DOHH2 (cell line): ENCODE measurements around the gene NLE1.

Source experiments
- H3F3A ChIP-seq: fragments of 200-600 bp; sonication (generic), shearing (Covaris generic); 2 replicates; pipeline ENCODE4 v1.6.0; 2016; ENCODE audit warnings: antibody characterized with exemption, mild to moderate bottlenecking; ENCODE audit not compliant: control insufficient read depth, insufficient read depth
- H3K27ac ChIP-seq: fragments of 200-600 bp; sonication (generic); 2 replicates; pipeline ENCODE4 v1.5.1; 2014; ENCODE audit warnings: low read depth, mild to moderate bottlenecking, low read length, moderate library complexity
- H3K27me3 ChIP-seq: fragments of 200-600 bp; sonication (generic); 2 replicates; pipeline ENCODE4 v1.6.1; 2014; ENCODE audit warnings: mild to moderate bottlenecking, low read length, mixed read lengths; ENCODE audit not compliant: control insufficient read depth
- H3K36me3 ChIP-seq: fragments of 200-600 bp; sonication (generic); 2 replicates; pipeline ENCODE4 v1.6.1; 2014; ENCODE audit warnings: mild to moderate bottlenecking, low read length, moderate library complexity, mixed read lengths; ENCODE audit not compliant: control insufficient read depth
- H3K4me1 ChIP-seq: fragments of 200-600 bp; sonication (generic); 2 replicates; pipeline ENCODE4 v1.6.1; 2014; ENCODE audit warnings: mild to moderate bottlenecking, low read length, mixed read lengths; ENCODE audit not compliant: control insufficient read depth
- H3K4me2 ChIP-seq: fragments of 200-600 bp; sonication (generic); 2 replicates; pipeline ENCODE4 v1.6.0; 2014; ENCODE audit warnings: mild to moderate bottlenecking, low read length, moderate library complexity
- H3K4me3 ChIP-seq: fragments of 200-600 bp; sonication (generic); 2 replicates; pipeline ENCODE4 v1.5.1; 2014; ENCODE audit warnings: mild to moderate bottlenecking, low read length, mixed read lengths
- H3K79me2 ChIP-seq: fragments of 200-600 bp; sonication (generic); 2 replicates; pipeline ENCODE4 v1.6.1; 2014; ENCODE audit warnings: mild to moderate bottlenecking, low read length, mixed read lengths; ENCODE audit not compliant: control insufficient read depth
- H3K9me2 ChIP-seq: fragments of 200-600 bp; sonication (generic); replicated peaks from 2 replicates; pipeline ENCODE4 v1.6.1; 2014; ENCODE audit warnings: mild to moderate bottlenecking, low read length, mixed read lengths; ENCODE audit not compliant: control insufficient read depth
- H3K9me3 ChIP-seq: fragments of 200-600 bp; sonication (generic); 2 replicates; pipeline ENCODE4 v1.6.1; 2014; ENCODE audit warnings: antibody characterized with exemption, low read length, mixed read lengths; ENCODE audit not compliant: control insufficient read depth, insufficient read depth
- H4K20me1 ChIP-seq: fragments of 200-600 bp; sonication (generic); 2 replicates; pipeline ENCODE4 v1.6.0; 2014; ENCODE audit warnings: low read depth, mild to moderate bottlenecking, antibody characterized with exemption, low read length, moderate library complexity; ENCODE audit not compliant: control insufficient read depth, insufficient read depth
- CTCF ChIP-seq: fragments of 200-600 bp; sonication (generic); IDR thresholded peaks from one replicate; pipeline ENCODE4 v1.5.1; 2014; ENCODE audit warnings: antibody characterized with exemption, mild to moderate bottlenecking, low read depth, low read length; ENCODE audit not compliant: poor library complexity, severe bottlenecking
- EZH2phosphoT487 ChIP-seq: fragments of 200-600 bp; sonication (generic); IDR thresholded peaks from 2 replicates; pipeline ENCODE4 v1.6.1; 2017; ENCODE audit warnings: borderline replicate concordance, mild to moderate bottlenecking, antibody characterized with exemption, low read length, moderate library complexity, mixed read lengths

The NLE1 gene

GRCh38 chr17:35104844-35105450, 37.2 kb downstream of the NLE1 start:
- H3K9me2 ChIP-seq = no peaks in the 10 kb centered on the region
- H3K9me3 ChIP-seq = no peaks in the 10 kb centered on the region
- H3K79me2 ChIP-seq = peaks cover 4% of the 10 kb centered on the region; the same call in 1 of the 2 replicates
- H3K36me3 ChIP-seq = peaks cover 59% of the 10 kb centered on the region
- H3K4me2 ChIP-seq = no peak overlapping the region
- H3F3A ChIP-seq = no peaks in the 10 kb centered on the region
- no peaks in the 10 kb centered on the region for H3K4me1 ChIP-seq
- TF ChIP-seq EZH2phosphoT487 (no peak), CTCF (no peak)
- no peak overlapping the region for H3K27ac ChIP-seq
- H3K27me3 ChIP-seq = no peaks in the 10 kb centered on the region
- H3K4me3 ChIP-seq = no peak overlapping the region
- no peaks in the 10 kb centered on the region for H4K20me1 ChIP-seq

DNA sequence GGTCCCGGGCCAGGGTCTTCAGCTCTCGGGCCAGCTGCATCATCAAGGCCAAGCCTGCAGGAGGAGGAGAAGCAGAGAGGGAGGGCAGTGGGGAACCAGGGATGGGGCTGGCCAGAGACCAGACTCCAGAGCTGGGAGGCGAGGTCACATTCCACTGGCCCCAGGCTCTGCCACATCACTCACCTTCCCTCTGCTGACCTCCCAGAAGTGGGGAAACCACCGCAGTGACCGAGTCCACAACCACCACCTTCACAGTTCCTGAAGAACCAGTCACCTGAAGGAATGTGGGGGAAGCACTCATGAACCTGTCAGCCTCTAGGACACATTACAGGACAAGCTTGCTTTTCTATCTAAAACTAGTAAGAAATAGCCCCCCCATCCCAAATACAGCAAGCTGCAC, 38.8 kb downstream of the NLE1 start:
- H4K20me1 ChIP-seq = no peaks in the 10 kb centered on the region
- TF ChIP-seq EZH2phosphoT487 = no peak
- no peak for TF ChIP-seq CTCF

GRCh38 chr17:35101725-35102124, 40.4 kb downstream of the NLE1 start:
- no peak overlapping the region for H3K4me3 ChIP-seq
- no peaks in the 10 kb centered on the region for H3K79me2 ChIP-seq
- H3K9me2 ChIP-seq = no peaks in the 10 kb centered on the region
- H3K27me3 ChIP-seq = no peaks in the 10 kb centered on the region
- H3K4me1 ChIP-seq = no peaks in the 10 kb centered on the region
- no peak overlapping the region for H3K4me2 ChIP-seq
- peaks cover 69% of the 10 kb centered on the region for H3K36me3 ChIP-seq
- no peaks in the 10 kb centered on the region for H3K9me3 ChIP-seq
- no peaks in the 10 kb centered on the region; the same call in 1 of the 2 replicates for H3F3A ChIP-seq
- TF ChIP-seq EZH2phosphoT487 (no peak), CTCF (no peak)
- no peak overlapping the region for H3K27ac ChIP-seq
- no peaks in the 10 kb centered on the region for H4K20me1 ChIP-seq

More for the DNA sequence above, 38.8 kb downstream of the NLE1 start:
- Histone ChIP-seq H3K9me3 (no peaks in the 10 kb centered on the region), H3K4me2 (no peak overlapping the region), H3K79me2 (no peaks in the 10 kb centered on the region), H3K4me1 (no peaks in the 10 kb centered on the region), H3K4me3 (no peak overlapping the region), H3K27me3 (no peaks in the 10 kb centered on the region), H3K9me2 (no peaks in the 10 kb centered on the region), H3K27ac (no peak overlapping the region), H3K36me3 (peaks cover 73% of the 10 kb centered on the region), H3F3A (no peaks in the 10 kb centered on the region)
